GM23338 (cell line): Measurements from ENCODE around the gene GKN2. TPM values are rescaled to one million over a fixed set of nuclear protein-coding genes. Genes with fewer than 3 reads are reported as not detected.

Experiments used
- ATAC-seq: fragments of 200-7000 bp; cut with Tn5 transposase; 3 replicates; pipeline ENCODE4 v1.9.1; 2020
- DNase-seq: peaks from one replicate; pipeline ENCODE4 v3.0.0-alpha.2; 2015; ENCODE audit warnings: low spot score
- H2AFZ ChIP-seq: fragments of 200-600 bp; sonication (generic); 2 replicates; pipeline ENCODE4 v1.8.0; 2016; ENCODE audit warnings: antibody characterized with exemption, mild to moderate bottlenecking, moderate library complexity
- H3F3A ChIP-seq: fragments of 200-600 bp; sonication (generic); replicated peaks from 2 replicates; pipeline ENCODE4 v1.8.0; 2017; ENCODE audit warnings: antibody characterized with exemption, mixed run types, low read depth
- H3K27ac ChIP-seq: fragments of 200-600 bp; sonication (generic); 2 replicates; pipeline ENCODE4 v1.6.1; 2016; ENCODE audit warnings: low read depth
- H3K27me3 ChIP-seq: fragments of 200-600 bp; sonication (generic); 2 replicates; pipeline ENCODE4 v1.8.0; 2016; ENCODE audit warnings: mild to moderate bottlenecking, mixed run types, moderate library complexity; ENCODE audit not compliant: insufficient read depth
- H3K36me3 ChIP-seq: fragments of 200-600 bp; sonication (generic); 2 replicates; pipeline ENCODE4 v1.8.0; 2016; ENCODE audit warnings: mild to moderate bottlenecking; ENCODE audit not compliant: insufficient read depth
- H3K4me1 ChIP-seq: fragments of 200-600 bp; sonication (generic); 2 replicates; pipeline ENCODE4 v1.8.0; 2016; ENCODE audit warnings: mild to moderate bottlenecking, moderate library complexity; ENCODE audit not compliant: insufficient read depth
- H3K4me2 ChIP-seq: fragments of 200-600 bp; sonication (generic); 2 replicates; pipeline ENCODE4 v1.7.1; 2017; ENCODE audit warnings: mixed run types
- H3K4me3 ChIP-seq: fragments of 200-600 bp; sonication (generic); 2 replicates; pipeline ENCODE4 v1.6.1; 2016; ENCODE audit warnings: mixed run types
- H3K79me2 ChIP-seq: fragments of 200-600 bp; sonication (generic); replicated peaks from 2 replicates; pipeline ENCODE4 v1.8.0; 2017; ENCODE audit warnings: mild to moderate bottlenecking; ENCODE audit not compliant: insufficient read depth
- H3K9me2 ChIP-seq: fragments of 200-600 bp; sonication (generic); 2 replicates; pipeline ENCODE4 v1.8.0; 2017; ENCODE audit not compliant: insufficient read depth
- H4K20me1 ChIP-seq: fragments of 200-600 bp; sonication (generic); replicated peaks from 2 replicates; pipeline ENCODE4 v1.8.0; 2017; ENCODE audit warnings: mild to moderate bottlenecking; ENCODE audit not compliant: insufficient read depth
- H3K27ac Mint-ChIP-seq: 2 replicates; pipeline ENCODE4 v1.8.0; 2020; ENCODE audit warnings: inconsistent platforms, mild to moderate bottlenecking, moderate library complexity, mixed read lengths
- H3K27me3 Mint-ChIP-seq: 3 replicates; pipeline ENCODE4 v1.8.0; 2022; ENCODE audit warnings: low read depth, mild to moderate bottlenecking, moderate library complexity, mixed read lengths, inconsistent platforms; ENCODE audit not compliant: insufficient read depth, poor library complexity
- H3K36me3 Mint-ChIP-seq: 3 replicates; pipeline ENCODE4 v1.8.0; 2021; ENCODE audit warnings: low read depth, mild to moderate bottlenecking, inconsistent platforms, moderate library complexity, mixed read lengths
- H3K4me1 Mint-ChIP-seq: 3 replicates; pipeline ENCODE4 v1.8.0; 2020; ENCODE audit warnings: mild to moderate bottlenecking, inconsistent platforms, mixed read lengths
- H3K4me3 Mint-ChIP-seq: 3 replicates; pipeline ENCODE4 v1.8.0; 2021; ENCODE audit warnings: moderate library complexity, mild to moderate bottlenecking, inconsistent platforms, mixed read lengths
- H3K9me3 Mint-ChIP-seq: 3 replicates; pipeline ENCODE4 v1.8.0; 2020; ENCODE audit warnings: moderate library complexity, mild to moderate bottlenecking, inconsistent platforms, mixed read lengths
- CREB1 ChIP-seq: fragments of 250-450 bp; sonication (Bioruptor Pico); IDR thresholded peaks from 2 replicates; pipeline ENCODE4 v1.5.0; 2020; ENCODE audit warnings: low read depth, mild to moderate bottlenecking, moderate library complexity
- CTCF ChIP-seq, 2 experiments: fragments of 200-600 bp in 1 of 2; sonication (generic) in 1 of 2; conservative IDR thresholded peaks; 2 replicates each; pipeline versions ENCODE4 v1.5.1 to v1.6.1; 2016 to 2017; ENCODE audit warnings: antibody characterized with exemption in 2 of 2, low read depth in 2 of 2, mild to moderate bottlenecking in 2 of 2, moderate library complexity in 1 of 2
- EZH2 ChIP-seq: fragments of 200-600 bp; sonication (generic); IDR thresholded peaks from one replicate; pipeline ENCODE4 v1.8.0; 2017; ENCODE audit warnings: antibody characterized with exemption, mild to moderate bottlenecking, low read depth; ENCODE audit not compliant: unreplicated experiment
- EZH2phosphoT487 ChIP-seq: fragments of 200-600 bp; sonication (generic); IDR thresholded peaks from one replicate; pipeline ENCODE4 v1.8.1; 2018; ENCODE audit warnings: antibody characterized with exemption; ENCODE audit not compliant: unreplicated experiment
- JUNB ChIP-seq: IDR thresholded peaks from one replicate; pipeline ENCODE4 v1.6.1; 2016; ENCODE audit warnings: antibody characterized with exemption; ENCODE audit not compliant: unreplicated experiment
- NANOG ChIP-seq: IDR thresholded peaks from 2 replicates; pipeline ENCODE4 v1.6.1; 2016; ENCODE audit warnings: antibody characterized with exemption, borderline replicate concordance
- POLR2AphosphoS5 ChIP-seq: IDR thresholded peaks from 2 replicates; pipeline ENCODE4 v1.6.1; 2016; ENCODE audit warnings: antibody characterized with exemption, low read depth
- REST ChIP-seq: IDR thresholded peaks from one replicate; pipeline ENCODE4 v1.6.1; 2018; ENCODE audit warnings: antibody characterized with exemption; ENCODE audit not compliant: unreplicated experiment
- STAT1 ChIP-seq: IDR thresholded peaks from one replicate; pipeline ENCODE4 v1.6.1; 2016; ENCODE audit warnings: antibody characterized with exemption; ENCODE audit not compliant: unreplicated experiment
- ZNF114 ChIP-seq: fragments of 250-450 bp; sonication (Bioruptor Pico); IDR thresholded peaks from 2 replicates; pipeline ENCODE4 v1.5.0; 2020; ENCODE audit warnings: mild to moderate bottlenecking, moderate library complexity
- ZNF331 ChIP-seq: fragments of 250-450 bp; sonication (Bioruptor Pico); IDR thresholded peaks from 2 replicates; pipeline ENCODE4 v1.5.0; 2020; ENCODE audit warnings: low read depth, mild to moderate bottlenecking, moderate library complexity
- polyA plus RNA-seq: library from polyadenylated mRNA; unstranded; fragments of >200 nt; fragmentation: Nextera tagmentation; extraction: Ambion mirVana; gene quantifications from 2 replicates; pipeline ENCODE4 v1.2.1, GENCODE V29; 2016
- total RNA-seq: library from RNA; depleted of rRNA; stranded (reverse); fragments of >200 nt; shearing (Covaris generic); gene quantifications from 2 replicates; pipeline ENCODE4 v1.2.3, GENCODE V29; 2014
- TF ChIP-seq, protein P1 (sequence below): IDR thresholded peaks from 2 replicates; pipeline ENCODE4 v1.6.1; 2016; ENCODE audit warnings: antibody characterized with exemption
- TF ChIP-seq, protein P2 (sequence below): fragments of 250-450 bp; sonication (Bioruptor Pico); IDR thresholded peaks from 2 replicates; pipeline ENCODE4 v1.5.0; 2020; ENCODE audit warnings: mild to moderate bottlenecking, moderate library complexity

Gene GKN2
- total and polyA plus RNA-seq, 2 experiments from 2014 or later, result not detected

DNA sequence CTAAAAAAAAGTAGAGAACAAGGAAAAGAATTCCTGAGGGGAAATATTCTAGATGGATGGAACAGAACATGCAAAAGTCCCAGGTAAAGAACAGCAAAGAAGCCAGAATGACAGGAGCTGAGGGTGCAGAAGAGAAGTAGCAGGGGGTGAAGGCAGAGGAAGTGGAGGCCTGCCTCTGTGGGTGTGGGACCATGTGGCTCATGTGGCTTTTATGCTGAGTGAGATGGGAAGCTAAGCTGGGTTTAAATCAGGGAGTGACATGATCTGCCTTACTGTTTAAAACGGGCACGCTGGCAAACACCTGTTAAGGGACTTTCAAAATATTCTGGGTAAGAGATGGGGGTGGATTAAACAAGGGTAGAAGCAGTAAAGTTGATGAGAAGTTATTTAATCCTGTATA is 40.0 kb downstream of the GKN2 start:
- H3K4me3 ChIP-seq, result no peak overlapping the region
- H4K20me1 ChIP-seq, result no peaks in the 10 kb centered on the region
- DNase-seq (no peak), ATAC-seq (no peak)
- H3K27me3 ChIP-seq, result no peaks in the 10 kb centered on the region
- no peaks in the 10 kb centered on the region for H3K79me2 ChIP-seq
- peaks cover 6% of the 10 kb centered on the region; the same call in 1 of the 2 replicates for H3K9me2 ChIP-seq
- H2AFZ ChIP-seq, result no peak overlapping the region
- no peak for TF ChIP-seq CREB1 (CRISPR knock-in tag)
- TF ChIP-seq, protein P1, sequence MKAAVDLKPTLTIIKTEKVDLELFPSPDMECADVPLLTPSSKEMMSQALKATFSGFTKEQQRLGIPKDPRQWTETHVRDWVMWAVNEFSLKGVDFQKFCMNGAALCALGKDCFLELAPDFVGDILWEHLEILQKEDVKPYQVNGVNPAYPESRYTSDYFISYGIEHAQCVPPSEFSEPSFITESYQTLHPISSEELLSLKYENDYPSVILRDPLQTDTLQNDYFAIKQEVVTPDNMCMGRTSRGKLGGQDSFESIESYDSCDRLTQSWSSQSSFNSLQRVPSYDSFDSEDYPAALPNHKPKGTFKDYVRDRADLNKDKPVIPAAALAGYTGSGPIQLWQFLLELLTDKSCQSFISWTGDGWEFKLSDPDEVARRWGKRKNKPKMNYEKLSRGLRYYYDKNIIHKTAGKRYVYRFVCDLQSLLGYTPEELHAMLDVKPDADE, result no peak
- no peak for TF ChIP-seq EZH2
- no peak for TF ChIP-seq JUNB
- TF ChIP-seq STAT1, result no peak
- no peak for TF ChIP-seq REST
- TF ChIP-seq POLR2AphosphoS5, result no peak
- TF ChIP-seq, protein P2, sequence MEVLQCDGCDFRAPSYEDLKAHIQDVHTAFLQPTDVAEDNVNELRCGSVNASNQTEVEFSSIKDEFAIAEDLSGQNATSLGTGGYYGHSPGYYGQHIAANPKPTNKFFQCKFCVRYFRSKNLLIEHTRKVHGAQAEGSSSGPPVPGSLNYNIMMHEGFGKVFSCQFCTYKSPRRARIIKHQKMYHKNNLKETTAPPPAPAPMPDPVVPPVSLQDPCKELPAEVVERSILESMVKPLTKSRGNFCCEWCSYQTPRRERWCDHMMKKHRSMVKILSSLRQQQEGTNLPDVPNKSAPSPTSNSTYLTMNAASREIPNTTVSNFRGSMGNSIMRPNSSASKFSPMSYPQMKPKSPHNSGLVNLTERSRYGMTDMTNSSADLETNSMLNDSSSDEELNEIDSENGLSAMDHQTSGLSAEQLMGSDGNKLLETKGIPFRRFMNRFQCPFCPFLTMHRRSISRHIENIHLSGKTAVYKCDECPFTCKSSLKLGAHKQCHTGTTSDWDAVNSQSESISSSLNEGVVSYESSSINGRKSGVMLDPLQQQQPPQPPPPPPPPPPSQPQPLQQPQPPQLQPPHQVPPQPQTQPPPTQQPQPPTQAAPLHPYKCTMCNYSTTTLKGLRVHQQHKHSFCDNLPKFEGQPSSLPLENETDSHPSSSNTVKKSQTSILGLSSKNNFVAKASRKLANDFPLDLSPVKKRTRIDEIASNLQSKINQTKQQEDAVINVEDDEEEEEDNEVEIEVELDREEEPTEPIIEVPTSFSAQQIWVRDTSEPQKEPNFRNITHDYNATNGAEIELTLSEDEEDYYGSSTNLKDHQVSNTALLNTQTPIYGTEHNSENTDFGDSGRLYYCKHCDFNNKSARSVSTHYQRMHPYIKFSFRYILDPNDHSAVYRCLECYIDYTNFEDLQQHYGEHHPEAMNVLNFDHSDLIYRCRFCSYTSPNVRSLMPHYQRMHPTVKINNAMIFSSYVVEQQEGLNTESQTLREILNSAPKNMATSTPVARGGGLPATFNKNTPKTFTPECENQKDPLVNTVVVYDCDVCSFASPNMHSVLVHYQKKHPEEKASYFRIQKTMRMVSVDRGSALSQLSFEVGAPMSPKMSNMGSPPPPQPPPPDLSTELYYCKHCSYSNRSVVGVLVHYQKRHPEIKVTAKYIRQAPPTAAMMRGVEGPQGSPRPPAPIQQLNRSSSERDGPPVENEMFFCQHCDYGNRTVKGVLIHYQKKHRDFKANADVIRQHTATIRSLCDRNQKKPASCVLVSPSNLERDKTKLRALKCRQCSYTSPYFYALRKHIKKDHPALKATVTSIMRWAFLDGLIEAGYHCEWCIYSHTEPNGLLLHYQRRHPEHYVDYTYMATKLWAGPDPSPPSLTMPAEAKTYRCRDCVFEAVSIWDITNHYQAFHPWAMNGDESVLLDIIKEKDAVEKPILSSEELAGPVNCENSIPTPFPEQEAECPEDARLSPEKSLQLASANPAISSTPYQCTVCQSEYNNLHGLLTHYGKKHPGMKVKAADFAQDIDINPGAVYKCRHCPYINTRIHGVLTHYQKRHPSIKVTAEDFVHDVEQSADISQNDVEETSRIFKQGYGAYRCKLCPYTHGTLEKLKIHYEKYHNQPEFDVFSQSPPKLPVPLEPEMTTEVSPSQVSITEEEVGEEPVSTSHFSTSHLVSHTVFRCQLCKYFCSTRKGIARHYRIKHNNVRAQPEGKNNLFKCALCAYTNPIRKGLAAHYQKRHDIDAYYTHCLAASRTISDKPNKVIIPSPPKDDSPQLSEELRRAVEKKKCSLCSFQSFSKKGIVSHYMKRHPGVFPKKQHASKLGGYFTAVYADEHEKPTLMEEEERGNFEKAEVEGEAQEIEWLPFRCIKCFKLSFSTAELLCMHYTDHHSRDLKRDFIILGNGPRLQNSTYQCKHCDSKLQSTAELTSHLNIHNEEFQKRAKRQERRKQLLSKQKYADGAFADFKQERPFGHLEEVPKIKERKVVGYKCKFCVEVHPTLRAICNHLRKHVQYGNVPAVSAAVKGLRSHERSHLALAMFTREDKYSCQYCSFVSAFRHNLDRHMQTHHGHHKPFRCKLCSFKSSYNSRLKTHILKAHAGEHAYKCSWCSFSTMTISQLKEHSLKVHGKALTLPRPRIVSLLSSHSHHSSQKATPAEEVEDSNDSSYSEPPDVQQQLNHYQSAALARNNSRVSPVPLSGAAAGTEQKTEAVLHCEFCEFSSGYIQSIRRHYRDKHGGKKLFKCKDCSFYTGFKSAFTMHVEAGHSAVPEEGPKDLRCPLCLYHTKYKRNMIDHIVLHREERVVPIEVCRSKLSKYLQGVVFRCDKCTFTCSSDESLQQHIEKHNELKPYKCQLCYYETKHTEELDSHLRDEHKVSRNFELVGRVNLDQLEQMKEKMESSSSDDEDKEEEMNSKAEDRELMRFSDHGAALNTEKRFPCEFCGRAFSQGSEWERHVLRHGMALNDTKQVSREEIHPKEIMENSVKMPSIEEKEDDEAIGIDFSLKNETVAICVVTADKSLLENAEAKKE, result no peak
- TF ChIP-seq NANOG, result no peak
- no peak for TF ChIP-seq EZH2phosphoT487
- TF ChIP-seq ZNF331 (CRISPR knock-in tag), result no peak
- TF ChIP-seq ZNF114 (CRISPR knock-in tag), result no peak
- no peak for TF ChIP-seq CTCF (conservative IDR thresholded peaks at IDR 0.05; ENCODE audit: low read depth in 2 of 2)
- Mint-ChIP-seq H3K9me3 (no peaks in the 10 kb centered on the region), H3K27me3 (peaks cover 3% of the 10 kb centered on the region), H3K4me1 (peaks cover 15% of the 10 kb centered on the region), H3K27ac (no peak overlapping the region), H3K36me3 (no peaks in the 10 kb centered on the region; the same call in 2 of the 3 replicates), H3K4me3 (no peak overlapping the region)
- H3K4me2 ChIP-seq, result no peak overlapping the region
- no peaks in the 10 kb centered on the region for H3F3A ChIP-seq
- H3K4me1 ChIP-seq, result peaks cover 15% of the 10 kb centered on the region
- H3K36me3 ChIP-seq, result no peaks in the 10 kb centered on the region
- no peak overlapping the region for H3K27ac ChIP-seq
